ENCODE results near the gene ATXN10.

ATXN10 gene

DNA sequence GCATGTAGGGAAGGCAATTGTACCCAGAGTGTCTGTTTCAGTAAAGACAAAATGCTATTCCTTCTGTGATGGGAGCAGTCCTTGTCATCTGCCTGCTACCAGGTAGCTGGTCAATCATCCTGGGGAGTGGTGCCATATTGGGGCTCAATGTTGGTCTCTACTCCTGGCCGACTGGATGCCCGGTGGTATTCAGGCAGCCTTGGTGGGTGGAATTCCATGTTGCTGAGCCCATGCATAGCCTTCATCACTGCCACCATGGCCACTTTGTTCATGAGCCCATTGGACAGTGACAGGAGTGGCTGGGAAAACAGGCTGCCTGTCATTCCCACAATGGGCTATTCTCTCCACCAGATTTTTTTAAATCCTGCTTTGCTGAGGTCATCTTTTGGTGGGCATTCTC is 184.3 kb downstream of the ATXN10 start:
- TF ChIP-seq ELF4 (IDR thresholded peaks at IDR 0.05) = no peak
- no peak for TF ChIP-seq LEF1 (IDR thresholded peaks at IDR 0.05; ENCODE audit: borderline replicate concordance)
- no peak for TF ChIP-seq FOXM1 (IDR thresholded peaks at IDR 0.05; ENCODE audit: borderline replicate concordance)
- TF ChIP-seq HDGF (IDR thresholded peaks at IDR 0.05; ENCODE audit: borderline replicate concordance) = no peak
- no peak for TF ChIP-seq ARNT (IDR thresholded peaks at IDR 0.05)
- no peak for TF ChIP-seq FOXA1 (IDR thresholded peaks at IDR 0.05)
- TF ChIP-seq NFRKB (IDR thresholded peaks at IDR 0.05) = no peak
- TF ChIP-seq L3MBTL2 (conservative IDR thresholded peaks at IDR 0.05) = no peak
- no peak for TF ChIP-seq PKNOX1 (IDR thresholded peaks at IDR 0.05)
- POLR2A ChIA-PET = no interaction called here
- CTCF ChIA-PET = no interaction called here
- DNase-seq (ENCODE audit: extremely low spot score) = no peak

- no peak for DNase-seq (ENCODE audit: extremely low spot score)
- POLR2A ChIA-PET = no interaction called here
- CTCF ChIA-PET = no interaction called here
- TF ChIP-seq FOXK2 (IDR thresholded peaks at IDR 0.05) (no peak), TARDBP (IDR thresholded peaks at IDR 0.05) (no peak), L3MBTL2 (conservative IDR thresholded peaks at IDR 0.05) (no peak), CTBP1 (IDR thresholded peaks at IDR 0.05; ENCODE audit: borderline replicate concordance) (no peak), ARNT (IDR thresholded peaks at IDR 0.05) (no peak), HDGF (IDR thresholded peaks at IDR 0.05; ENCODE audit: borderline replicate concordance) (no peak), FOXM1 (IDR thresholded peaks at IDR 0.05; ENCODE audit: borderline replicate concordance) (no peak), NFRKB (IDR thresholded peaks at IDR 0.05) (no peak), LEF1 (IDR thresholded peaks at IDR 0.05; ENCODE audit: borderline replicate concordance) (no peak), ZNF384 (IDR thresholded peaks at IDR 0.05) (no peak), SUZ12 (IDR thresholded peaks at IDR 0.05) (no peak), FOXA1 (IDR thresholded peaks at IDR 0.05) (no peak), BHLHE40 (IDR thresholded peaks at IDR 0.05; ENCODE audit: borderline replicate concordance) (no peak)
These were observed 185.9 kb downstream of the ATXN10 start for GRCh38 chr22:45857519-45857918.

DNA sequence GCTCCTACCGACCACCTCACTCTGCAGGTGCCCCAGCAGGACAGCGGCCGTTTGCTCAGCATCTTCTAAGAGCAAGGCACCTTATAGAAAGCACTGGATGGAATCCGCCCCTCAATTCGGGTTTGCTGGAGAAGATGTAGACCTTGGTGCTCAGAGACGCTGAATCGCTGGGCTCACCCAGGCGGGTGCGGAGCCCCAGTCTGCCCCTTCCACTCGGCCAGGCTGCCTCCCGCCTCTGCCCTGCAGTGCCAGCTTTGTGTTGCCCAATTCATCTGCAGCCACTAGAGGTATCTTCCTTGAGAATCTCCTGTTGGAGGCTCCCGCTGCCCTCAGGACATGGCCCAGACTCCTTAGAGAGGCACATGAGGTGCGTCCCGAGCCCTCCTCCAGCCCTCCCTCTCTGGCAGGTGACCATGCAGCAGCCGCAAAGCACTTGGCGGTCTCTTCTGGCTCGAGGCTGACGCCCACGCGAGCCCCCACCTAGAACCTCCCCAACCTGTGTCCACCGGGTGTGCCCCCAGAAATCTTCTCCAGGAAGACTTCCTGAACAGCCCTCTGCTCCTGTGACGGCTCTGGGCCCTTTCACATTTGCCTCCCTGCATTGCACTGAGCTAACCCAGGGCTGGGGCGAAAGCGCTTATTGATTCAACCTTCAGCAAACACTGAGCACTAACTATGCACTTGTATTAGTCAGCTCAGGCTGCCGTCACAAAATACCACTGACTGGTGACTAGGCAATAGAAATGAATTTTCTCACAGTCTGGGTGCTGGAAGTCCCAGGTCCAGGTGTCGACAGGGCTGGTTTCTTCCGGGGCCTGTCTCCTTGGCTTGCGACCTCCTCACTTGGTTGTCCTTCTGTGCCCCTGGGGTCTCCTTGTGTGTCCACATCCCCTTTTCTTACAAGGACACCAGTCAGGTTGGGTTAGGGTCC is 187.9 kb downstream of the ATXN10 start:
- DNase-seq (ENCODE audit: extremely low spot score) = no peak
- TF ChIP-seq PKNOX1 (IDR thresholded peaks at IDR 0.05) (no peak), FOXM1 (IDR thresholded peaks at IDR 0.05; ENCODE audit: borderline replicate concordance) (no peak), CTBP1 (IDR thresholded peaks at IDR 0.05; ENCODE audit: borderline replicate concordance) (no peak), SP1 (IDR thresholded peaks at IDR 0.05) (no peak), TARDBP (IDR thresholded peaks at IDR 0.05) (no peak), HDGF (IDR thresholded peaks at IDR 0.05; ENCODE audit: borderline replicate concordance) (no peak), SUZ12 (IDR thresholded peaks at IDR 0.05) (no peak), ELF4 (IDR thresholded peaks at IDR 0.05) (no peak), L3MBTL2 (conservative IDR thresholded peaks at IDR 0.05) (no peak), ZNF384 (IDR thresholded peaks at IDR 0.05) (no peak), LEF1 (IDR thresholded peaks at IDR 0.05; ENCODE audit: borderline replicate concordance) (no peak), BHLHE40 (IDR thresholded peaks at IDR 0.05; ENCODE audit: borderline replicate concordance) (no peak), FOXK2 (IDR thresholded peaks at IDR 0.05) (no peak), ARNT (IDR thresholded peaks at IDR 0.05) (no peak), NFRKB (IDR thresholded peaks at IDR 0.05) (no peak), FOXA1 (IDR thresholded peaks at IDR 0.05) (no peak)
- CTCF ChIA-PET = no interaction called here
- POLR2A ChIA-PET = no interaction called here

- CTCF ChIA-PET = no interaction called here
- POLR2A ChIA-PET = no interaction called here
- TF ChIP-seq BHLHE40 (IDR thresholded peaks at IDR 0.05; ENCODE audit: borderline replicate concordance) (no peak), CTBP1 (IDR thresholded peaks at IDR 0.05; ENCODE audit: borderline replicate concordance) (no peak), L3MBTL2 (conservative IDR thresholded peaks at IDR 0.05) (no peak), FOXM1 (IDR thresholded peaks at IDR 0.05; ENCODE audit: borderline replicate concordance) (no peak), ZNF384 (IDR thresholded peaks at IDR 0.05) (no peak), SUZ12 (IDR thresholded peaks at IDR 0.05) (no peak)
- DNase-seq (ENCODE audit: extremely low spot score) = no peak
These were observed 188.6 kb downstream of the ATXN10 start for GRCh38 chr22:45860201-45860600.

- POLR2A ChIA-PET = no interaction called here
- no peak for DNase-seq (ENCODE audit: extremely low spot score)
- TF ChIP-seq SP1 (IDR thresholded peaks at IDR 0.05) = no peak
- TF ChIP-seq FOXA1 (IDR thresholded peaks at IDR 0.05) = no peak
- no peak for TF ChIP-seq ELF4 (IDR thresholded peaks at IDR 0.05)
- TF ChIP-seq CTBP1 (IDR thresholded peaks at IDR 0.05; ENCODE audit: borderline replicate concordance) = no peak
- no peak for TF ChIP-seq ARNT (IDR thresholded peaks at IDR 0.05)
- no peak for TF ChIP-seq HDGF (IDR thresholded peaks at IDR 0.05; ENCODE audit: borderline replicate concordance)
- TF ChIP-seq BHLHE40 (IDR thresholded peaks at IDR 0.05; ENCODE audit: borderline replicate concordance) = no peak
- TF ChIP-seq NFRKB (IDR thresholded peaks at IDR 0.05) = no peak
- TF ChIP-seq FOXM1 (IDR thresholded peaks at IDR 0.05; ENCODE audit: borderline replicate concordance) = no peak
- TF ChIP-seq L3MBTL2 (conservative IDR thresholded peaks at IDR 0.05) = no peak
- TF ChIP-seq LEF1 (IDR thresholded peaks at IDR 0.05; ENCODE audit: borderline replicate concordance) = no peak
- TF ChIP-seq FOXK2 (IDR thresholded peaks at IDR 0.05) = no peak
- no peak for TF ChIP-seq TARDBP (IDR thresholded peaks at IDR 0.05)
- TF ChIP-seq ZNF384 (IDR thresholded peaks at IDR 0.05) = no peak
- TF ChIP-seq PKNOX1 (IDR thresholded peaks at IDR 0.05) = no peak
- no peak for TF ChIP-seq SUZ12 (IDR thresholded peaks at IDR 0.05)
- CTCF ChIA-PET = no interaction called here
These were observed 189.6 kb downstream of the ATXN10 start for GRCh38 chr22:45861259-45861658.
